ENCODE measurements around the gene LMNA. TPM values are rescaled to one million over a fixed set of nuclear protein-coding genes. Genes with fewer than 3 reads are reported as not detected.

The LMNA gene
- total and polyA plus RNA-seq, 2 donors (not counting 1 experiment from before 2014, with no cell fraction given), result 19.4 to 28.7 TPM

- ATAC-seq (ENCODE audit: low read depth), result no peak
- POLR2A ChIA-PET, result interaction anchor here (0.6 to 1.0 kb wide), 2 partner anchors 62 to 76 kb away, joined by 3 read pairs; partner anchors contain the start of gene PMF1
- Histone ChIP-seq H4K20me1 (ENCODE audit: control insufficient read depth, insufficient read depth, low read length, poor library complexity, severe bottlenecking) (no peaks in the 10 kb centered on the region), H3K9ac (ENCODE audit: low read length) (no peak overlapping the region), H3K27ac (ENCODE audit: low read length in 2 of 2) (peak overlapping the region in 1 of 2 donors; percentile 11), H3K4me2 (replicated peaks; ENCODE audit: low read depth, low read length, poor library complexity, severe bottlenecking) (peak overlapping the region; percentile 66), H2AFZ (ENCODE audit: insufficient read depth, low read depth, low read length, poor library complexity, severe bottlenecking) (no peak overlapping the region), H3K4me1 (ENCODE audit: control insufficient read depth in 2 of 2, insufficient read depth in 2 of 2, low read length in 2 of 2) (peaks cover 90 to 100% of the 10 kb centered on the region in 2 donors), H3K36me3 (replicated peaks in 1 of 2; ENCODE audit: control extremely low read depth in 1 of 2, control insufficient read depth in 1 of 2, extremely low read depth in 1 of 2, insufficient read depth in 2 of 2, low read length in 1 of 2) (no peaks in the 10 kb centered on the region), H3K79me2 (ENCODE audit: control insufficient read depth, insufficient read depth, low read length) (peaks cover 21% of the 10 kb centered on the region), H3K27me3 (replicated peaks in 1 of 4; ENCODE audit: control extremely low read depth in 1 of 4, control insufficient read depth in 3 of 4, insufficient read depth in 4 of 4, low read length in 3 of 4) (peaks cover 0 to 18% (median 2%) of the 10 kb centered on the region in 4 experiments), H3K9me3 (ENCODE audit: control extremely low read depth in 1 of 3, control insufficient read depth in 2 of 3, insufficient read depth in 1 of 3, low read length in 2 of 3) (no peaks in the 10 kb centered on the region), H3K4me3 (ENCODE audit: control extremely low read depth in 1 of 5, extremely low read depth in 1 of 5, insufficient read depth in 1 of 5, low read depth in 2 of 5, low read length in 4 of 5) (no peak overlapping the region)
- WGBS (ENCODE audit: insufficient coverage), result 15% methylated on average over 3 of the region's 6 CpGs
- TF ChIP-seq CTCF (IDR thresholded peaks at IDR 0.05) (no peak), EZH2 (IDR thresholded peaks at IDR 0.05; ENCODE audit: borderline replicate concordance, insufficient read depth, low read depth, low read length, poor library complexity, severe bottlenecking) (no peak)
- H3K27ac Mint-ChIP-seq, result peak overlapping the region; percentile 76
- no peaks in the 10 kb centered on the region for H3K9me3 Mint-ChIP-seq (ENCODE audit: insufficient read depth)
- peak; percentile 63 for DNase-seq
- intact Hi-C loops (cut with micrococcal nuclease), result no loop called here
- peak overlapping the region; percentile 59 for H3K4me3 Mint-ChIP-seq
- peaks cover 91% of the 10 kb centered on the region for H3K4me1 Mint-ChIP-seq
- CTCF ChIA-PET, result interaction anchor here (0.7 to 14.3 kb wide), 14 partner anchors 9 to 73 kb away, joined by 3 to 381 read pairs (median 3); partner anchors contain the start of gene SLC25A44
- H3K27me3 Mint-ChIP-seq, result peaks cover 4% of the 10 kb centered on the region
These were observed 36.7 kb downstream of the LMNA start for GRCh38 chr1:156151093-156151688.

GRCh38 chr1:156152628-156153027 lies 38.1 kb downstream of the LMNA start:
- H3K27ac Mint-ChIP-seq, result no peak overlapping the region
- Histone ChIP-seq H3K4me3 (ENCODE audit: control extremely low read depth in 1 of 5, extremely low read depth in 1 of 5, insufficient read depth in 1 of 5, low read depth in 2 of 5, low read length in 4 of 5) (no peak overlapping the region), H2AFZ (ENCODE audit: insufficient read depth, low read depth, low read length, poor library complexity, severe bottlenecking) (no peak overlapping the region), H3K9me3 (ENCODE audit: control extremely low read depth in 1 of 3, control insufficient read depth in 2 of 3, insufficient read depth in 1 of 3, low read length in 2 of 3) (no peaks in the 10 kb centered on the region), H3K27me3 (replicated peaks in 1 of 4; ENCODE audit: control extremely low read depth in 1 of 4, control insufficient read depth in 3 of 4, insufficient read depth in 4 of 4, low read length in 3 of 4) (peaks cover 0 to 13% (median 2%) of the 10 kb centered on the region in 4 experiments), H4K20me1 (ENCODE audit: control insufficient read depth, insufficient read depth, low read length, poor library complexity, severe bottlenecking) (no peaks in the 10 kb centered on the region), H3K4me1 (ENCODE audit: control insufficient read depth in 2 of 2, insufficient read depth in 2 of 2, low read length in 2 of 2) (peaks cover 89 to 100% of the 10 kb centered on the region in 2 donors), H3K79me2 (ENCODE audit: control insufficient read depth, insufficient read depth, low read length) (peaks cover 27% of the 10 kb centered on the region), H3K9ac (ENCODE audit: low read length) (no peak overlapping the region), H3K36me3 (replicated peaks in 1 of 2; ENCODE audit: control extremely low read depth in 1 of 2, control insufficient read depth in 1 of 2, extremely low read depth in 1 of 2, insufficient read depth in 2 of 2, low read length in 1 of 2) (no peaks in the 10 kb centered on the region), H3K27ac (ENCODE audit: low read length in 2 of 2) (no peak overlapping the region), H3K4me2 (replicated peaks; ENCODE audit: low read depth, low read length, poor library complexity, severe bottlenecking) (peak overlapping the region; percentile 12)
- TF ChIP-seq CTCF (IDR thresholded peaks at IDR 0.05) (no peak), EZH2 (IDR thresholded peaks at IDR 0.05; ENCODE audit: borderline replicate concordance, insufficient read depth, low read depth, low read length, poor library complexity, severe bottlenecking) (no peak)
- no peaks in the 10 kb centered on the region for H3K9me3 Mint-ChIP-seq (ENCODE audit: insufficient read depth)
- no peak for ATAC-seq (ENCODE audit: low read depth)
- peak overlapping the region; percentile 48 for H3K4me3 Mint-ChIP-seq
- CTCF ChIA-PET, result interaction anchor here (14.3 kb wide), 1 partner anchor 72 kb away, joined by 381 read pairs; no protein-coding TSS in a partner anchor
- H3K4me1 Mint-ChIP-seq, result peaks cover 92% of the 10 kb centered on the region
- WGBS (ENCODE audit: insufficient coverage), result 80% methylated on average over 5 of the region's 5 CpGs
- no peak for DNase-seq
- H3K27me3 Mint-ChIP-seq, result peaks cover 11% of the 10 kb centered on the region
- intact Hi-C loops (cut with micrococcal nuclease), result no loop called here
- POLR2A ChIA-PET, result no interaction called here
